Liver (tissue), 9 donors: ENCODE data around the gene WNT2B. TPM values are rescaled to one million over a fixed set of nuclear protein-coding genes. Genes with fewer than 3 reads are reported as not detected.

Source experiments
- DNase-seq: peaks from one replicate; pipeline ENCODE4 v3.0.0-alpha.2; 2017; ENCODE audit warnings: low spot score
- H3K27ac ChIP-seq, 2 donors: one replicate each; pipeline ENCODE4 v1.7.0; 2013; ENCODE audit warnings: inconsistent platforms in 2 of 2, low read length in 2 of 2, control low read depth in 1 of 2, low read depth in 1 of 2, mild to moderate bottlenecking in 1 of 2
- H3K27me3 ChIP-seq, 4 donors: one replicate each; pipeline versions ENCODE4 v1.6.1 to v1.7.0; 2013; ENCODE audit warnings: low read length in 3 of 4, inconsistent platforms in 1 of 4, mild to moderate bottlenecking in 1 of 4, moderate library complexity in 1 of 4; ENCODE audit not compliant: control insufficient read depth in 4 of 4, insufficient read depth in 4 of 4
- H3K36me3 ChIP-seq, 4 donors: one replicate each; pipeline versions ENCODE4 v1.6.1 to v1.7.0; 2013; ENCODE audit warnings: low read length in 3 of 4, mild to moderate bottlenecking in 3 of 4, low read depth in 1 of 4, moderate library complexity in 1 of 4; ENCODE audit not compliant: control insufficient read depth in 4 of 4, insufficient read depth in 3 of 4
- H3K4me1 ChIP-seq, 4 donors: one replicate each; pipeline versions ENCODE4 v1.6.1 to v1.7.0; 2013; ENCODE audit warnings: low read length in 3 of 4, mild to moderate bottlenecking in 3 of 4, moderate library complexity in 1 of 4; ENCODE audit not compliant: control insufficient read depth in 4 of 4, insufficient read depth in 4 of 4
- H3K4me3 ChIP-seq, 3 donors: one replicate each; pipeline versions ENCODE4 v1.6.1 to v1.7.0; 2013; ENCODE audit warnings: low read length in 3 of 3, control low read depth in 1 of 3, low read depth in 1 of 3, mild to moderate bottlenecking in 1 of 3
- H3K9ac ChIP-seq, 2 donors: one replicate each; pipeline ENCODE4 v1.7.0; 2013; ENCODE audit warnings: low read length in 2 of 2, mild to moderate bottlenecking in 2 of 2, moderate library complexity in 2 of 2, control low read depth in 1 of 2, low read depth in 1 of 2
- H3K9me3 ChIP-seq, 4 donors: one replicate each; pipeline versions ENCODE4 v1.6.1 to v1.7.0; 2013; ENCODE audit warnings: low read length in 3 of 4; ENCODE audit not compliant: control insufficient read depth in 4 of 4
- CTCF ChIP-seq: fragments of 150-350 bp; IDR thresholded peaks from 2 replicates; pipeline ENCODE4 v1.5.1; 2017; ENCODE audit warnings: improper control_type of control experiment, low read depth, low read length; ENCODE audit not compliant: missing input control
- EGR1 ChIP-seq, 2 donors: IDR thresholded peaks; 2 replicates each; pipeline ENCODE4 v1.6.1; 2016 to 2018; ENCODE audit warnings: antibody characterized with exemption in 2 of 2, low read depth in 2 of 2
- FOXA1 ChIP-seq: IDR thresholded peaks from 2 replicates; pipeline ENCODE4 v1.6.1; 2016; ENCODE audit warnings: antibody characterized with exemption
- FOXA2 ChIP-seq: IDR thresholded peaks from 2 replicates; pipeline ENCODE4 v1.6.1; 2016; ENCODE audit warnings: antibody characterized with exemption
- HNF4A ChIP-seq, 2 donors: conservative IDR thresholded peaks; 2 replicates each; pipeline ENCODE4 v1.6.1; 2016; ENCODE audit warnings: antibody characterized with exemption in 2 of 2, mild to moderate bottlenecking in 2 of 2
- JUND ChIP-seq, 2 donors: IDR thresholded peaks; 2 replicates each; pipeline ENCODE4 v1.6.1; 2016; ENCODE audit warnings: antibody characterized with exemption in 2 of 2
- NR2F2 ChIP-seq: IDR thresholded peaks from 2 replicates; pipeline ENCODE4 v1.6.1; 2016; ENCODE audit warnings: antibody characterized with exemption
- RAD21 ChIP-seq, 2 donors: IDR thresholded peaks; 2 replicates each; pipeline ENCODE4 v1.6.1; 2016; ENCODE audit warnings: antibody characterized with exemption in 2 of 2, mild to moderate bottlenecking in 2 of 2
- RXRA ChIP-seq, 2 donors: IDR thresholded peaks; 2 replicates each; pipeline ENCODE4 v1.6.1; 2017 to 2018; ENCODE audit warnings: antibody characterized with exemption in 2 of 2, mild to moderate bottlenecking in 1 of 2
- SP1 ChIP-seq: IDR thresholded peaks from 2 replicates; pipeline ENCODE4 v1.6.1; 2018; ENCODE audit warnings: antibody characterized with exemption, mild to moderate bottlenecking
- YY1 ChIP-seq: IDR thresholded peaks from 2 replicates; pipeline ENCODE4 v1.6.1; 2016; ENCODE audit warnings: antibody characterized with exemption, mild to moderate bottlenecking
- ZBTB33 ChIP-seq: IDR thresholded peaks from 2 replicates; pipeline ENCODE4 v1.6.1; 2016; ENCODE audit warnings: antibody characterized with exemption
- polyA plus RNA-seq, 2 donors: library from polyadenylated mRNA; stranded (reverse) in 1 of 2; unstranded in 1 of 2; fragments of 200-250 nt in 1 of 2; fragments of >200 nt in 1 of 2; fragmentation: Nextera tagmentation in 1 of 2; extraction: Ambion mirVana in 1 of 2; gene quantifications; one replicate each; pipeline versions ENCODE4 v1.2.1 to v1.2.3, GENCODE V29; 2013 to 2015
- total RNA-seq, 2 donors: library from RNA; depleted of rRNA; stranded (reverse); fragments of >200 nt; gene quantifications; one replicate each; pipeline ENCODE4 v1.2.3, GENCODE V29; 2014
- TF ChIP-seq, protein P1 (sequence below): IDR thresholded peaks from 2 replicates; pipeline ENCODE4 v1.6.1; 2016; ENCODE audit warnings: antibody characterized with exemption
- TF ChIP-seq, protein P2 (sequence below): IDR thresholded peaks from 2 replicates; pipeline ENCODE4 v1.6.1; 2016; ENCODE audit warnings: antibody characterized with exemption, mild to moderate bottlenecking
- donor health status: healthy.
- donor health status: healthy.
- donor health status: healthy.
- donor health status: healthy.
- donor health status: healthy.

WNT2B gene
- total and polyA plus RNA-seq, 4 donors: 0.07 to 0.92 (median 0.38) TPM

DNA sequence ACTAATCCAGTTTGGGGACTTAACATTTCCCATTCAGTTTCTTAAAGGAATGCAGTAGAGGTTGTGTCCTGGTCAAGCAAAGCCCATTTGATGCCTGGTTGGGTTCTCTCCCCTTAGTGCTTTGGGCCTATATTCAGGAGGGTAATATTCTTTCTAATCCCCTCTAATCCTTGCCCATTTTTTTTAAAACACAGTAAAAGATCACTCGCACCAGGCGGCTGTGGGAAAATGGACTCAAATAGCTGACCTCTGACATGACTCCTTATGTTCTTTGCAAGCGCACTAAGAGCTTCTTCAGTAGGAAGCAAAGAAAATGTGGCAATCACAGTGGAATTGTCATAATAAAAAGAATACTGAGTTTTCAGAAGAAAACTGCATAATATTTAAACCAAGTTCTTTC, 49.9 kb downstream of the WNT2B start (continued):
- TF ChIP-seq CTCF (no peak), RAD21 (IDR thresholded peaks at IDR 0.05) (no peak), JUND (IDR thresholded peaks at IDR 0.05) (no peak), FOXA2 (no peak), FOXA1 (no peak), NR2F2 (no peak)
- TF ChIP-seq, protein P1, sequence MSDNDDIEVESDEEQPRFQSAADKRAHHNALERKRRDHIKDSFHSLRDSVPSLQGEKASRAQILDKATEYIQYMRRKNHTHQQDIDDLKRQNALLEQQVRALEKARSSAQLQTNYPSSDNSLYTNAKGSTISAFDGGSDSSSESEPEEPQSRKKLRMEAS: no peak

- Histone ChIP-seq H3K9me3 (no peaks in the 10 kb centered on the region), H3K36me3 (peaks cover 0 to 2% (median 0%) of the 10 kb centered on the region in 4 donors), H3K4me3 (no peak overlapping the region), H3K27me3 (no peaks in the 10 kb centered on the region), H3K27ac (no peak overlapping the region), H3K4me1 (no peaks in the 10 kb centered on the region), H3K9ac (no peak overlapping the region)
- no peak for TF ChIP-seq ZBTB33
- TF ChIP-seq RXRA (IDR thresholded peaks at IDR 0.05): no peak
- TF ChIP-seq, protein P2, sequence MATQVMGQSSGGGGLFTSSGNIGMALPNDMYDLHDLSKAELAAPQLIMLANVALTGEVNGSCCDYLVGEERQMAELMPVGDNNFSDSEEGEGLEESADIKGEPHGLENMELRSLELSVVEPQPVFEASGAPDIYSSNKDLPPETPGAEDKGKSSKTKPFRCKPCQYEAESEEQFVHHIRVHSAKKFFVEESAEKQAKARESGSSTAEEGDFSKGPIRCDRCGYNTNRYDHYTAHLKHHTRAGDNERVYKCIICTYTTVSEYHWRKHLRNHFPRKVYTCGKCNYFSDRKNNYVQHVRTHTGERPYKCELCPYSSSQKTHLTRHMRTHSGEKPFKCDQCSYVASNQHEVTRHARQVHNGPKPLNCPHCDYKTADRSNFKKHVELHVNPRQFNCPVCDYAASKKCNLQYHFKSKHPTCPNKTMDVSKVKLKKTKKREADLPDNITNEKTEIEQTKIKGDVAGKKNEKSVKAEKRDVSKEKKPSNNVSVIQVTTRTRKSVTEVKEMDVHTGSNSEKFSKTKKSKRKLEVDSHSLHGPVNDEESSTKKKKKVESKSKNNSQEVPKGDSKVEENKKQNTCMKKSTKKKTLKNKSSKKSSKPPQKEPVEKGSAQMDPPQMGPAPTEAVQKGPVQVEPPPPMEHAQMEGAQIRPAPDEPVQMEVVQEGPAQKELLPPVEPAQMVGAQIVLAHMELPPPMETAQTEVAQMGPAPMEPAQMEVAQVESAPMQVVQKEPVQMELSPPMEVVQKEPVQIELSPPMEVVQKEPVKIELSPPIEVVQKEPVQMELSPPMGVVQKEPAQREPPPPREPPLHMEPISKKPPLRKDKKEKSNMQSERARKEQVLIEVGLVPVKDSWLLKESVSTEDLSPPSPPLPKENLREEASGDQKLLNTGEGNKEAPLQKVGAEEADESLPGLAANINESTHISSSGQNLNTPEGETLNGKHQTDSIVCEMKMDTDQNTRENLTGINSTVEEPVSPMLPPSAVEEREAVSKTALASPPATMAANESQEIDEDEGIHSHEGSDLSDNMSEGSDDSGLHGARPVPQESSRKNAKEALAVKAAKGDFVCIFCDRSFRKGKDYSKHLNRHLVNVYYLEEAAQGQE: no peak
- TF ChIP-seq HNF4A (conservative IDR thresholded peaks at IDR 0.05): no peak
- TF ChIP-seq EGR1 (IDR thresholded peaks at IDR 0.05; ENCODE audit: low read depth in 2 of 2): no peak
- no peak for TF ChIP-seq FOXA1
- no peak for TF ChIP-seq FOXA2
- TF ChIP-seq YY1: no peak
- no peak for TF ChIP-seq SP1
- TF ChIP-seq NR2F2: no peak
- TF ChIP-seq CTCF: no peak
- no peak for DNase-seq
Observed at GRCh38 chr1:112563341-112563740, 54.6 kb downstream of the WNT2B start.
